ENCODE measurements around the gene FDX2. TPM values are rescaled to one million over a fixed set of nuclear protein-coding genes. Genes with fewer than 3 reads are reported as not detected.
A peak's percentile ranks its signal among the peaks of the same experiment; 100 is the strongest.

Gene FDX2
- total and polyA plus RNA-seq, 2 experiments from 2014 or later, result 28.7 to 35.0 TPM

DNA sequence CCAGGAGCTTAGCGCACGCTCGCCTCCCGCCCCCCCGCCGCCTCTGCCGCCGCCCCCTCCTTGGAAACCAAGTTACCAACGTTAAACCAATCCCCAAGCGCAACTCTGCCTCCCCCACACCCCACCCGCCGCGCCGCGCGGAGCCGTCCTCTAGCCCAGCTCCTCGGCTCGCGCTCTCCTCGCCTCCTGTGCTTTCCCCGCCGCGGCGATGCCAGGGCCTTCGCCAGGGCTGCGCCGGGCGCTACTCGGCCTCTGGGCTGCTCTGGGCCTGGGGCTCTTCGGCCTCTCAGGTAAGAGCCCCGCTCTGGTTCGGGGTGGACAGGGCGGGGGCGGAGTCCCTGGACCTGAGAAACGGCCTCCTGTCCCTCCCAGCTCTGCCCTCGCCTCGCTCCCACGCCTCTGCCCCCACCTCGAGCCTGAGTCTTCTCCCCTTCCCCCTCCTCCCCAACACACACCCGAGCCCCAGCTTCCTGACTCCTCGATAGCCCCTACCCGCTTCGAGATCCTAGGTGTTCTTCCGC, 25.9 kb downstream of the FDX2 start, which contains the start of gene ICAM5:
ICAM5 (plus strand) TSS at position 117 of the 521 bp plus-strand sequence; CDS start at position 209, 92 bp downstream.
- peak within 1 kb of the TSS; percentile 71 for H3K4me3 ChIP-seq
- Mint-ChIP-seq H3K27ac (peak within 1 kb of the TSS; percentile 80; the same call in 1 of the 2 replicates), H3K36me3 (ENCODE audit: low read depth) (peaks cover 4% of the 10 kb centered on the region; the same call in 1 of the 3 replicates), H3K9me3 (peaks cover 3% of the 10 kb centered on the region; the same call in 1 of the 3 replicates), H3K4me3 (peak within 1 kb of the TSS; percentile 77), H3K27me3 (ENCODE audit: insufficient read depth, low read depth, poor library complexity) (peaks cover 87% of the 10 kb centered on the region), H3K4me1 (peaks cover 33% of the 10 kb centered on the region)
- H3K27ac ChIP-seq (ENCODE audit: low read depth), result no peak within 1 kb of the TSS
- peak; percentile 47 for DNase-seq (ENCODE audit: low spot score)
- H3F3A ChIP-seq (replicated peaks; ENCODE audit: low read depth), result peaks cover 19% of the 10 kb centered on the region; the same call in 1 of the 2 replicates
- ATAC-seq, result peak; percentile 1; the same call in 2 of the 3 replicates
- TF ChIP-seq EZH2 (IDR thresholded peaks at IDR 0.05; ENCODE audit: low read depth, unreplicated experiment) (peak; percentile 58), NANOG (IDR thresholded peaks at IDR 0.05; ENCODE audit: borderline replicate concordance) (no peak)
- peaks cover 90% of the 10 kb centered on the region for H3K27me3 ChIP-seq (ENCODE audit: insufficient read depth)
- no peaks in the 10 kb centered on the region for H3K9me2 ChIP-seq (ENCODE audit: insufficient read depth)
- H3K4me1 ChIP-seq (ENCODE audit: insufficient read depth), result peaks cover 24% of the 10 kb centered on the region
- H4K20me1 ChIP-seq (replicated peaks; ENCODE audit: insufficient read depth), result no peaks in the 10 kb centered on the region; the same call in 1 of the 2 replicates
- H3K79me2 ChIP-seq (replicated peaks; ENCODE audit: insufficient read depth), result no peaks in the 10 kb centered on the region
- H3K36me3 ChIP-seq (ENCODE audit: insufficient read depth), result no peaks in the 10 kb centered on the region
- peak within 1 kb of the TSS; percentile 98 for H2AFZ ChIP-seq
- peak within 1 kb of the TSS; percentile 94 for H3K4me2 ChIP-seq

DNA sequence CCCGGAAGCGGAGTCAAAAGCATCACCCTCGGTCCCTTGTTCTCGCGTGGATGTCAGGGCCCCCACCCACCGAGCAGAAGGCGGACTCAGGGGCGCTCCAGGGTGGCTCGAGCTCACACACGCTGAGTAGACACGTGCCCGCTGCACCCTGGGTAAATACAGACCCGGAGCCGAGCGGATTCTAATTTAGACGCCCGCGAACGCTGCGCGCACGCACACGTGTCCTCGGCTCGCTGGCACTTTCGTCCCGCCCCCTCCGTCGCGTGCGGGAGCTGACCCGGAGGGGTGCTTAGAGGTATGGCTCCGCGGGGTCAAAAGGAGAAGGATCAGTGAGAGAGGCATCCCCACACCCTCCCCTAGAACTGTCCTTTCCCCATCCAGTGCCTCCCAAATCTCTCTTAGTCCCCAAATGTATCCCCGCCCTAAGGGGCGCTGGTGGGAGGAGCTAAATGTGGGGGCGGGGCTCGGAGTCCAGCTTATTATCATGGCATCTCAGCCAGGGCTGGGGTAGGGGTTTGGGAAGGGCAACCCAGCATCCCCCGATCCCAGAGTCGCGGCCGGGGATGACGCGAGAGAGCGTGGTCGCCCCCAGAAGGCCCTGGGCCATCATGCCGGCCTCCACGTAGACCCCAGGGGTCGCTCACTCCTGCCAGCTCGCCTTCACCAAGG, 26.5 kb downstream of the FDX2 start:
- H3F3A ChIP-seq (replicated peaks; ENCODE audit: low read depth), result peaks cover 19% of the 10 kb centered on the region; the same call in 1 of the 2 replicates
- no peak for TF ChIP-seq EZH2 (IDR thresholded peaks at IDR 0.05; ENCODE audit: low read depth, unreplicated experiment)
- TF ChIP-seq CREB1 (CRISPR knock-in tag; IDR thresholded peaks at IDR 0.05; ENCODE audit: low read depth), result peak; percentile 73
- H3K27ac ChIP-seq (ENCODE audit: low read depth), result no peak overlapping the region
- H3K79me2 ChIP-seq (replicated peaks; ENCODE audit: insufficient read depth), result no peaks in the 10 kb centered on the region
- peak overlapping the region; percentile 71 for H3K4me3 ChIP-seq
- peaks cover 24% of the 10 kb centered on the region for H3K4me1 ChIP-seq (ENCODE audit: insufficient read depth)
- H3K36me3 Mint-ChIP-seq (ENCODE audit: low read depth), result peaks cover 8% of the 10 kb centered on the region; the same call in 2 of the 3 replicates
- peaks cover 81% of the 10 kb centered on the region for H3K27me3 Mint-ChIP-seq (ENCODE audit: insufficient read depth, low read depth, poor library complexity)
- ATAC-seq, result peak; percentile 8
- peak; percentile 93 for DNase-seq (ENCODE audit: low spot score)
- H3K27me3 ChIP-seq (ENCODE audit: insufficient read depth), result peaks cover 84% of the 10 kb centered on the region
- peak overlapping the region; percentile 94 for H3K4me2 ChIP-seq
- no peaks in the 10 kb centered on the region for H3K9me2 ChIP-seq (ENCODE audit: insufficient read depth)
- no peaks in the 10 kb centered on the region for H3K36me3 ChIP-seq (ENCODE audit: insufficient read depth)
- H2AFZ ChIP-seq, result peak overlapping the region; percentile 98
- peaks cover 3% of the 10 kb centered on the region; the same call in 1 of the 3 replicates for H3K9me3 Mint-ChIP-seq
- H3K4me1 Mint-ChIP-seq, result peaks cover 31% of the 10 kb centered on the region
- no peaks in the 10 kb centered on the region; the same call in 1 of the 2 replicates for H4K20me1 ChIP-seq (replicated peaks; ENCODE audit: insufficient read depth)
- peak overlapping the region; percentile 77 for H3K4me3 Mint-ChIP-seq
- peak overlapping the region; percentile 80; the same call in 1 of the 2 replicates for H3K27ac Mint-ChIP-seq

DNA sequence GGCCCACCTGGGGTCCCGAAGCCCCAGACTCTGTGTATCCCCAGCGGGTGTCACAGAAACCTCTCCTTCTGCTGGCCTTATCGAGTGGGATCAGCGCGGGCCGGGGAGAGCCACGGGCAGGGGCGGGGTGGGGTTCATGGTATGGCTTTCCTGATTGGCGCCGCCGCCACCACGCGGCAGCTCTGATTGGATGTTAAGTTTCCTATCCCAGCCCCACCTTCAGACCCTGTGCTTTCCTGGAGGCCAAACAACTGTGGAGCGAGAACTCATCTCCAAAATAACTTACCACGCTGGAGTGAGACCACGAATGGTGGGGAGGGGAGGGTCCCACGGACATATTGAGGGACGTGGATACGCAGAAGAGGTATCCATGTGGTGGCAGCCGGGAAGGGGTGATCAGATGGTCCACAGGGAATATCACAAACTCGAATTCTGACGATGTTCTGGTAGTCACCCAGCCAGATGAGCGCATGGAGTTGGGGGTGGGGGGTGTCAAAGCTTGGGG, 27.1 kb downstream of the FDX2 start:
- H3K27ac Mint-ChIP-seq, result peak overlapping the region; percentile 80; the same call in 1 of the 2 replicates
- H2AFZ ChIP-seq, result peak overlapping the region; percentile 96
- H3K4me3 Mint-ChIP-seq, result peak overlapping the region; percentile 77
- no peaks in the 10 kb centered on the region for H3K9me2 ChIP-seq (ENCODE audit: insufficient read depth)
- ATAC-seq, result peak; percentile 26
- H3K27me3 ChIP-seq (ENCODE audit: insufficient read depth), result peaks cover 78% of the 10 kb centered on the region
- H3K27ac ChIP-seq (ENCODE audit: low read depth), result no peak overlapping the region
- peak overlapping the region; percentile 71 for H3K4me3 ChIP-seq
- peaks cover 31% of the 10 kb centered on the region for H3K4me1 Mint-ChIP-seq
- H3F3A ChIP-seq (replicated peaks; ENCODE audit: low read depth), result peaks cover 19% of the 10 kb centered on the region; the same call in 1 of the 2 replicates
- peak; percentile 83 for DNase-seq (ENCODE audit: low spot score)
- TF ChIP-seq POLR2AphosphoS5 (IDR thresholded peaks at IDR 0.05; ENCODE audit: low read depth) (peak; percentile 23; the same call in 1 of the 2 replicates), JUNB (IDR thresholded peaks at IDR 0.05; ENCODE audit: unreplicated experiment) (no peak), EZH2 (IDR thresholded peaks at IDR 0.05; ENCODE audit: low read depth, unreplicated experiment) (no peak)
- no peaks in the 10 kb centered on the region for H3K36me3 ChIP-seq (ENCODE audit: insufficient read depth)
- peaks cover 8% of the 10 kb centered on the region; the same call in 2 of the 3 replicates for H3K36me3 Mint-ChIP-seq (ENCODE audit: low read depth)
- no peaks in the 10 kb centered on the region; the same call in 1 of the 2 replicates for H4K20me1 ChIP-seq (replicated peaks; ENCODE audit: insufficient read depth)
- H3K79me2 ChIP-seq (replicated peaks; ENCODE audit: insufficient read depth), result no peaks in the 10 kb centered on the region
- H3K4me2 ChIP-seq, result peak overlapping the region; percentile 94
- peaks cover 75% of the 10 kb centered on the region for H3K27me3 Mint-ChIP-seq (ENCODE audit: insufficient read depth, low read depth, poor library complexity)
- H3K4me1 ChIP-seq (ENCODE audit: insufficient read depth), result peaks cover 24% of the 10 kb centered on the region
- H3K9me3 Mint-ChIP-seq, result peaks cover 3% of the 10 kb centered on the region; the same call in 1 of the 3 replicates
